ENCODE data around the gene NKD1. TPM values are rescaled to one million over a fixed set of nuclear protein-coding genes. Genes with fewer than 3 reads are reported as not detected.

NKD1 gene
- total and polyA plus RNA-seq, 9 donors, result 2.5 to 72.1 (median 12.7) TPM

DNA sequence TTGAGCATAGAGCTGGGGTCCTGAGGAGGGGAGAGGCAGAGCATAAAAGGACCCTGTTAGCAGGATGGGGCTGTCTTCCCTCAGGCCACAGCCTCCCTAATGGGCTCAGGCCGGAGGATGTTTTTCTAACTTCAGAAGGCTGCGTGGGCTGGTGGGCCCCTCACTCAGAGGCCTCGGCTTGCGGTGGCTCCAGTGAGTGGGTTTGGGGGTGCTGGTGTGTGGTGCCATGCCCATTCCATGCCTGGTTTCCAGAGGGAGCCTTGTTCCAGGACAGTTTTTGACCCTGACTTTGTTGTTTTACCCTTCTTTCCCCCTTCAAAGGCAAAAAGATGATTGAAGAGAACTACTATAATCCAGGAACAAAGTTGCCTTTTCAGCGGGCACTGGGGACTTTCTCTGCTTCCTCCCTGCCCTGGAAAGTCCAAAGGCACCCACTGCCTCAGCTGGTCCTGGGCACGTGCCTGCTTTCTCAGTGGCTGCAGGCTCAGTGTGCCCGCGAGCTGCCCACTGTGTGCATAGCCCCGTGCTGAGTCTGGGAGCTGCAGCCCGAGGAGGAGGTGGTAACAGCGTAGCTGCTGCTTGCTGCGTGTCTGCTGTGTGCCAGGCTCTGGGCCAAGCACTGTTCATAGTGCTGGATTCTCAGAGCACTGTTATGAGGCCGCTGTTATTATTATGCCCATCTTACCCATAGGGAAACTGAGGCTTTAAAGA, 11.8 kb downstream of the NKD1 start:
- WGBS, 3 donors, result 92 to 93% (median 92%) methylated on average over 13 of the region's 13 CpGs
- Histone ChIP-seq H3K9me3 (no peaks in the 10 kb centered on the region), H3K36me3 (no peaks in the 10 kb centered on the region), H3K27ac (no peak overlapping the region), H3K4me1 (ENCODE audit: insufficient read depth) (no peaks in the 10 kb centered on the region), H3K4me3 (no peak overlapping the region), H3K27me3 (no peaks in the 10 kb centered on the region)
- no peak for TF ChIP-seq CTCF (IDR thresholded peaks at IDR 0.05)
- no peak for TF ChIP-seq EP300 (IDR thresholded peaks at IDR 0.05)
- no peak for TF ChIP-seq POLR2A (IDR thresholded peaks at IDR 0.05)
- intact Hi-C loops (cut with DNase I), result no loop called here
- DNase-seq, result no peak

- no peak for TF ChIP-seq CTCF (IDR thresholded peaks at IDR 0.05)
- TF ChIP-seq POLR2A (IDR thresholded peaks at IDR 0.05), result no peak
- no peak for TF ChIP-seq EP300 (IDR thresholded peaks at IDR 0.05)
- no peak overlapping the region for H3K27ac ChIP-seq
- no peaks in the 10 kb centered on the region for H3K9me3 ChIP-seq
- 93 to 97% (median 97%) methylated on average over 4 of the region's 4 CpGs for WGBS, 3 donors
- no peaks in the 10 kb centered on the region for H3K36me3 ChIP-seq
- H3K4me1 ChIP-seq (ENCODE audit: insufficient read depth), result no peaks in the 10 kb centered on the region
- DNase-seq, result no peak
- H3K27me3 ChIP-seq, result no peaks in the 10 kb centered on the region
- H3K4me3 ChIP-seq, result no peak overlapping the region
- intact Hi-C loops (cut with DNase I), result no loop called here
These were observed 13.0 kb downstream of the NKD1 start for GRCh38 chr16:50560903-50561863.

- no peak for DNase-seq
- H3K9me3 ChIP-seq, result no peaks in the 10 kb centered on the region
- no peaks in the 10 kb centered on the region for H3K27me3 ChIP-seq
- H3K27ac ChIP-seq, result no peak overlapping the region
- WGBS, 3 donors, result 85 to 91% (median 86%) methylated on average over 7 of the region's 7 CpGs
- intact Hi-C loops (cut with DNase I), result no loop called here
- no peak for TF ChIP-seq POLR2A (IDR thresholded peaks at IDR 0.05)
- no peak for TF ChIP-seq CTCF (IDR thresholded peaks at IDR 0.05)
- TF ChIP-seq EP300 (IDR thresholded peaks at IDR 0.05), result no peak
- no peaks in the 10 kb centered on the region for H3K36me3 ChIP-seq
- H3K4me3 ChIP-seq, result no peak overlapping the region
- H3K4me1 ChIP-seq (ENCODE audit: insufficient read depth), result no peaks in the 10 kb centered on the region
These were observed 14.5 kb downstream of the NKD1 start for GRCh38 chr16:50562657-50563056.

GRCh38 chr16:50563989-50564388, 15.8 kb downstream of the NKD1 start:
- WGBS, 3 donors, result 57 to 65% (median 59%) methylated on average over 6 of the region's 6 CpGs
- H3K4me1 ChIP-seq (ENCODE audit: insufficient read depth), result no peaks in the 10 kb centered on the region
- no peaks in the 10 kb centered on the region for H3K9me3 ChIP-seq
- intact Hi-C loops (cut with DNase I), result no loop called here
- TF ChIP-seq CTCF (IDR thresholded peaks at IDR 0.05), result no peak
- TF ChIP-seq POLR2A (IDR thresholded peaks at IDR 0.05), result no peak
- TF ChIP-seq EP300 (IDR thresholded peaks at IDR 0.05), result no peak
- DNase-seq, result no peak
- no peaks in the 10 kb centered on the region for H3K36me3 ChIP-seq
- H3K27ac ChIP-seq, result no peak overlapping the region
- H3K27me3 ChIP-seq, result no peaks in the 10 kb centered on the region
- H3K4me3 ChIP-seq, result no peak overlapping the region
